SK-N-MC (cell line): ENCODE measurements around the gene ST6GALNAC2.

Experiments
- EZH2 ChIP-seq: fragments of 200-600 bp; sonication (generic); IDR thresholded peaks from one replicate; pipeline ENCODE4 v1.6.1; 2017; ENCODE audit warnings: antibody characterized with exemption
- POLR2AphosphoS5 ChIP-seq: IDR thresholded peaks from 2 replicates; pipeline ENCODE4 v1.6.1; 2012; ENCODE audit warnings: mild to moderate bottlenecking, low read depth, low read length, borderline replicate concordance

DNA sequence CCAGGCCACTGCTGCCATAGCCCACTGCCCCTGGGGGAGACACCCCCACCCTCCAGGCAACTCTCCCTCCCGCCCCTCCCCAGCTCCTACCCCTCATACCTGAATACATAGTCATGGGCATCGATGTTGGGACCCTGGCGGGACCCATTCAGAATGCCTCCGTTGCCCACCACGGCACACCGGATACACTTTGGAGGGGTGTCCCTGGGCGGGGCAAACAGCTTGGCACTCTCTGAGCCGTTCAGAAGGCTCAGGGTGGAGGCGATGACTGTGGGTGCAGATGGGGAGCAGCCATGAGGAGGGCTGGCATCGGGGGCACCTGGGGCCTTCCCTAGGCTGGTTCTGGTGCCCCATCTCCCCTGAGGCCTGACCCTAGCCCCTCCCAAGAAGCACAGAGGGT, 12.6 kb downstream of the ST6GALNAC2 start:
- TF ChIP-seq EZH2 (no peak), POLR2AphosphoS5 (no peak)
